ENCODE results near the gene EIF3CL. TPM values are rescaled to one million over a fixed set of nuclear protein-coding genes. Genes with fewer than 3 reads are reported as not detected.
"Not testable (repeated sequence)": the region's sequence is repeated elsewhere in the genome, so short reads cannot be mapped to it uniquely, and the experiment has no call there.

The EIF3CL gene
- total RNA-seq: 23.0 TPM
- polyA plus RNA-seq: 89.4 TPM

- not testable (repeated sequence) for H3K27ac ChIP-seq (ENCODE audit: low read depth); H3K4me1 ChIP-seq (ENCODE audit: insufficient read depth); H3K4me3 ChIP-seq (ENCODE audit: low read depth, low read length); DNase-seq (ENCODE audit: extremely low spot score); H3K36me3 ChIP-seq (ENCODE audit: insufficient read depth)
- no CpG with 5 or more reads among the region's 66 CpGs for WGBS
These were observed at the start of gene EIF3CL for GRCh38 chr16:28403220-28404072. Gene EIF3CL, minus strand, starts transcription at chr16:28403841. Its CDS starts 223 bp downstream, at chr16:28403618.

GRCh38 chr16:28447081-28447480 is 43.4 kb upstream of the EIF3CL start:
- not testable (repeated sequence) for H3K4me3 ChIP-seq (ENCODE audit: low read depth, low read length); H3K36me3 ChIP-seq (ENCODE audit: insufficient read depth); DNase-seq (ENCODE audit: extremely low spot score); H3K4me1 ChIP-seq (ENCODE audit: insufficient read depth); H3K27ac ChIP-seq (ENCODE audit: low read depth)
- WGBS: no CpG with 5 or more reads among the region's 6 CpGs

GRCh38 chr16:28446388-28446787 is 42.7 kb upstream of the EIF3CL start:
- H3K27ac ChIP-seq (ENCODE audit: low read depth); H3K4me3 ChIP-seq (ENCODE audit: low read depth, low read length); H3K4me1 ChIP-seq (ENCODE audit: insufficient read depth); H3K36me3 ChIP-seq (ENCODE audit: insufficient read depth); DNase-seq (ENCODE audit: extremely low spot score): not testable (repeated sequence)
- WGBS: no CpG with 5 or more reads among the region's 4 CpGs

- not testable (repeated sequence) for DNase-seq (ENCODE audit: extremely low spot score); H3K27ac ChIP-seq (ENCODE audit: low read depth); H3K36me3 ChIP-seq (ENCODE audit: insufficient read depth); H3K4me1 ChIP-seq (ENCODE audit: insufficient read depth); H3K4me3 ChIP-seq (ENCODE audit: low read depth, low read length)
- WGBS: 79% methylated on average over 3 of the region's 6 CpGs
These were observed 40.3 kb upstream of the EIF3CL start for GRCh38 chr16:28443943-28444342.

GRCh38 chr16:28438899-28439298 is 35.3 kb upstream of the EIF3CL start:
- not testable (repeated sequence) for DNase-seq (ENCODE audit: extremely low spot score)

GRCh38 chr16:28435340-28435739 is 31.7 kb upstream of the EIF3CL start:
- H3K4me1 ChIP-seq (ENCODE audit: insufficient read depth); H3K4me3 ChIP-seq (ENCODE audit: low read depth, low read length); DNase-seq (ENCODE audit: extremely low spot score); H3K27ac ChIP-seq (ENCODE audit: low read depth); H3K36me3 ChIP-seq (ENCODE audit: insufficient read depth): not testable (repeated sequence)
- WGBS: 97% methylated on average over 13 of the region's 29 CpGs

More at GRCh38 chr16:28438899-28439298, 35.3 kb upstream of the EIF3CL start:
- H3K4me1 ChIP-seq (ENCODE audit: insufficient read depth); H3K4me3 ChIP-seq (ENCODE audit: low read depth, low read length); H3K36me3 ChIP-seq (ENCODE audit: insufficient read depth); H3K27ac ChIP-seq (ENCODE audit: low read depth): not testable (repeated sequence)
- WGBS: 67% methylated on average over 3 of the region's 6 CpGs

GRCh38 chr16:28426060-28426680 is 22.5 kb upstream of the EIF3CL start:
- H3K27ac ChIP-seq (ENCODE audit: low read depth); H3K4me1 ChIP-seq (ENCODE audit: insufficient read depth): not testable (repeated sequence)

GRCh38 chr16:28421071-28421750 is 17.6 kb upstream of the EIF3CL start:
- not testable (repeated sequence) for H3K4me1 ChIP-seq (ENCODE audit: insufficient read depth); H3K36me3 ChIP-seq (ENCODE audit: insufficient read depth); H3K27ac ChIP-seq (ENCODE audit: low read depth); H3K4me3 ChIP-seq (ENCODE audit: low read depth, low read length); DNase-seq (ENCODE audit: extremely low spot score)
- WGBS: no CpG with 5 or more reads among the region's 11 CpGs

More at GRCh38 chr16:28426060-28426680, 22.5 kb upstream of the EIF3CL start:
- H3K4me3 ChIP-seq (ENCODE audit: low read depth, low read length); H3K36me3 ChIP-seq (ENCODE audit: insufficient read depth); DNase-seq (ENCODE audit: extremely low spot score): not testable (repeated sequence)
- WGBS: 91% methylated on average over 1 of the region's 10 CpGs

- 90% methylated on average over 21 of the region's 30 CpGs for WGBS
- not testable (repeated sequence) for H3K4me3 ChIP-seq (ENCODE audit: low read depth, low read length); H3K4me1 ChIP-seq (ENCODE audit: insufficient read depth); H3K36me3 ChIP-seq (ENCODE audit: insufficient read depth); DNase-seq (ENCODE audit: extremely low spot score); H3K27ac ChIP-seq (ENCODE audit: low read depth)
These were observed 13.4 kb upstream of the EIF3CL start for GRCh38 chr16:28417033-28417432.

- not testable (repeated sequence) for H3K36me3 ChIP-seq (ENCODE audit: insufficient read depth); H3K27ac ChIP-seq (ENCODE audit: low read depth); DNase-seq (ENCODE audit: extremely low spot score); H3K4me1 ChIP-seq (ENCODE audit: insufficient read depth); H3K4me3 ChIP-seq (ENCODE audit: low read depth, low read length)
- WGBS: 92% methylated on average over 15 of the region's 18 CpGs
These were observed 10.9 kb upstream of the EIF3CL start for GRCh38 chr16:28414530-28414929.

GRCh38 chr16:28413585-28413984 is 9.9 kb upstream of the EIF3CL start:
- WGBS: no CpG with 5 or more reads among the region's 7 CpGs
- DNase-seq (ENCODE audit: extremely low spot score); H3K36me3 ChIP-seq (ENCODE audit: insufficient read depth); H3K4me3 ChIP-seq (ENCODE audit: low read depth, low read length); H3K4me1 ChIP-seq (ENCODE audit: insufficient read depth); H3K27ac ChIP-seq (ENCODE audit: low read depth): not testable (repeated sequence)

- DNase-seq (ENCODE audit: extremely low spot score); H3K4me3 ChIP-seq (ENCODE audit: low read depth, low read length); H3K27ac ChIP-seq (ENCODE audit: low read depth); H3K4me1 ChIP-seq (ENCODE audit: insufficient read depth); H3K36me3 ChIP-seq (ENCODE audit: insufficient read depth): not testable (repeated sequence)
- no CpG with 5 or more reads among the region's 5 CpGs for WGBS
These were observed 11.6 kb downstream of the EIF3CL start for GRCh38 chr16:28392054-28392453.

GRCh38 chr16:28382177-28382867 is 21.3 kb downstream of the EIF3CL start:
- H3K4me3 ChIP-seq (ENCODE audit: low read depth, low read length); H3K27ac ChIP-seq (ENCODE audit: low read depth); DNase-seq (ENCODE audit: extremely low spot score); H3K4me1 ChIP-seq (ENCODE audit: insufficient read depth); H3K36me3 ChIP-seq (ENCODE audit: insufficient read depth): not testable (repeated sequence)
- 67% methylated on average over 2 of the region's 10 CpGs for WGBS
